H1 (cell line): ENCODE measurements around the gene ARID2. TPM values are rescaled to one million over a fixed set of nuclear protein-coding genes. Genes with fewer than 3 reads are reported as not detected.

ENCODE experiments used
- CBX8 ChIP-seq: fragments of 300-800, 300-1000 bp; sonication (generic); IDR thresholded peaks from 2 replicates; pipeline ENCODE4 v1.7.1; 2016; ENCODE audit warnings: low read depth, low read length, borderline replicate concordance
- MAFK ChIP-seq: IDR thresholded peaks from 2 replicates; pipeline ENCODE4 v1.6.1; 2012; ENCODE audit warnings: low read depth, mild to moderate bottlenecking, improper control_type of control experiment, low read length
- SP2 ChIP-seq: IDR thresholded peaks from 2 replicates; pipeline ENCODE4 v1.6.1; 2012; ENCODE audit warnings: mild to moderate bottlenecking, low read length, inconsistent platforms
- TEAD4 ChIP-seq: IDR thresholded peaks from 2 replicates; pipeline ENCODE4 v1.6.1; 2012; ENCODE audit warnings: low read depth, low read length, inconsistent platforms, mixed read lengths
- ZNF274 ChIP-seq: IDR thresholded peaks from 2 replicates; pipeline ENCODE4 v1.7.0; 2012; ENCODE audit warnings: low read length, borderline replicate concordance; ENCODE audit errors: extremely low read depth
- polyA plus RNA-seq, 7 experiments: library from polyadenylated mRNA; depleted of rRNA in 3 of 7; stranded (reverse) in 5 of 7; unstranded in 2 of 7; fragments of >200 nt in 5 of 7; fragments of 200-250 nt in 2 of 7; gene quantifications; 1 replicate in 5 of 7; 2 replicates in 1 of 7; 4 replicates in 1 of 7; pipeline versions ENCODE4 v1.2.1 to v1.2.3, GENCODE V29; 2011 to 2013; ENCODE audit warnings: missing spikeins in 2 of 7, mixed read lengths in 2 of 7
- total RNA-seq: library from RNA; stranded (reverse); fragmentation: NEBNext Ultra II Directional; extraction: Animal tissue kit (Norgen Biotek cat#: 25700); gene quantifications from 2 replicates; pipeline ENCODE4 v1.2.1, GENCODE V29; 2021

ARID2 gene
- total and polyA plus RNA-seq, 2 of the 8 experiments (the other 6 are each of a cell fraction or from before 2014, with no cell fraction given): 32.0 to 45.2 TPM

DNA sequence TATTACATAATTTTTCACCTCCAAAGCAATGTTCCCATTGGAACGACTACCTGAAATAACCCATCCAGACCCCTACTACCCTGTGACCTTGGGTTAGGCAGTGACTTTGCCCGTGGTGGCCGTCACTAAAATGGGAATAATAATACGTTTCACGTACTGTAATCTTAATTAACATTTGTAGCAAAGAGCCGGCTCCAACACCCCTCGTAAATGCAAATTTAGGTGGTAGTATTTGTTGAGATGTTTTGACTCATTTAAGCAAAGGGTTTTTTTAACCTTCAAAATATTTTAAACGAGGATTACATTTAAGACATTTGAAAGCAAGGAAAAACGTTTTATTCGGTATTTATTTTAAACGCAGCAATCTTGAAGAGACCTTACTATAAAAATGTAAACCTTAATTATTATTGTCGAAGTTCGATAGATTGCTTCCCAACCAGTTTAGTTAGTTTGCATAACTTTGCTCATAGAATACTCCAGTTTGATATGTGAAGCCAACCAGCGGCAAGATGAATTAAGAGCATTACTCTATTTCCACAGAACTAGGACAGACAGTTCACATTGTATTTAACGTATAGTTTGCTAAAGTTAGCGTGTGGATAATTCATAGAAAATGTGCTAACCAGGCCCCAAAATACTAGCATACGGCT, 1.4 kb upstream of the ARID2 start (continued):
- TF ChIP-seq CBX8 (no peak), SP2 (no peak), TEAD4 (no peak), ZNF274 (no peak), MAFK (no peak)
- TF ChIP-seq, all 59 proteins: peak for 0
